NCI-H146 treated with DMSO at 0.1 percent for 48 hours (cell line): ENCODE results near the gene SLC6A11.

Experiments used
- DNase-seq: peaks from one replicate; lab custom pipeline; 2025; ENCODE audit not compliant: unreplicated experiment; lab: John Stamatoyannopoulos, UW

The SLC6A11 gene

GRCh38 chr3:10883478-10884234 lies 67.6 kb downstream of the SLC6A11 start:
- no peak for DNase-seq

GRCh38 chr3:10887015-10887414 lies 71.0 kb downstream of the SLC6A11 start:
- DNase-seq, result no peak

- no peak for DNase-seq
These were observed 72.6 kb downstream of the SLC6A11 start for GRCh38 chr3:10888518-10889090.

GRCh38 chr3:10889206-10889960 lies 73.4 kb downstream of the SLC6A11 start:
- DNase-seq, result no peak

GRCh38 chr3:10890665-10891064 lies 74.6 kb downstream of the SLC6A11 start:
- DNase-seq, result no peak

- no peak for DNase-seq
These were observed 76.6 kb downstream of the SLC6A11 start for GRCh38 chr3:10892622-10893021.

GRCh38 chr3:10901296-10901945 lies 85.4 kb downstream of the SLC6A11 start:
- DNase-seq, result no peak

GRCh38 chr3:10907262-10907661 lies 91.2 kb downstream of the SLC6A11 start:
- DNase-seq, result no peak

- DNase-seq, result no peak
These were observed 94.3 kb downstream of the SLC6A11 start for GRCh38 chr3:10910367-10910766.

GRCh38 chr3:10911350-10912002 lies 95.4 kb downstream of the SLC6A11 start:
- DNase-seq, result no peak

GRCh38 chr3:10912786-10913185 lies 96.8 kb downstream of the SLC6A11 start:
- DNase-seq, result no peak

- DNase-seq, result no peak
These were observed 99.3 kb downstream of the SLC6A11 start for GRCh38 chr3:10915376-10915775.

- no peak for DNase-seq
These were observed 101.1 kb downstream of the SLC6A11 start for GRCh38 chr3:10917176-10917575.

GRCh38 chr3:10918011-10918410 lies 102.0 kb downstream of the SLC6A11 start:
- no peak for DNase-seq

- DNase-seq, result no peak
These were observed 103.6 kb downstream of the SLC6A11 start for GRCh38 chr3:10919636-10920035.

- no peak for DNase-seq
These were observed 109.6 kb downstream of the SLC6A11 start for GRCh38 chr3:10925436-10926255.

- no peak for DNase-seq
These were observed 110.3 kb downstream of the SLC6A11 start for GRCh38 chr3:10926256-10926810.

- no peak for DNase-seq
These were observed 110.9 kb downstream of the SLC6A11 start for GRCh38 chr3:10926811-10927521.

GRCh38 chr3:10927551-10927950 lies 111.5 kb downstream of the SLC6A11 start:
- DNase-seq, result no peak
